ENCODE measurements around the gene TSR1. TPM values are rescaled to one million over a fixed set of nuclear protein-coding genes. Genes with fewer than 3 reads are reported as not detected.

Gene TSR1
- polyA plus RNA-seq, 1 of the 3 experiments (the other 2 are of a cell fraction) = 26.7 TPM

DNA sequence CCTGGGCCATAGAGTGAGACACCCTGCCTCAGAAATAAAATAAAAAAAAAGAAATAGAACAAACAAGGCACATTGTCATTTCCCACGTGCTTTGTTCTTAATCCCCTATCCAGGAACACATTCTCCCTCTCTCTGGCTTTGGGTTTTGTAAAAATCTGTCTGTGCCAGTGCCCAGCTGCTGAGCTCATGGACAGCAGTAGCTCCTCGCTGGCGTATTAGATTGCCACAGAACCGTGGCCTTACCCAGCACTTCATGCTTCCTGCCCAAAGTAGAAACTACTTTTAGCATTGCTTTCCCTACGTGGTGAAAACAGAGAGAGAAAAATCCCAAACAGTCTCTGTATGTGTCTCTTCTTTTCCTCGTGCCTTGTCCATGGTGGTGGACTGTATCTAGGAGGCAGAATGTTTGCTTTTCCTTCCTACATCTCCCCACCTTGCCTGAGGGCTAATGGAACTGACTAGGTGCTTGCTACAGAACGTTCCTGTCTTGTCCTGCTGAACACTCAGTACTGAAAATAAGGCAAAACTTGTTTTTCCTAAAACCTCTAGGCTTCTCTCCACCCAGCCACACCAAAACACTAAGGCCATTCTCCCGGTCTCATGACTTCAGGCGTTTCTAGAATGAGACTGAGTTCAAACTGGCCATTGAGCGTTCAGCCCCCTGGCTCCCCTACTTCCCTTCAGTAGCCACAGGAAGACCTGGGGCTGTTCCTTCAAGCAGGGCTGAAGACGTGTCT, 38.5 kb upstream of the TSR1 start:
- no peaks in the 10 kb centered on the region for H3K79me2 ChIP-seq (ENCODE audit: insufficient read depth)
- H3K9me2 ChIP-seq = no peaks in the 10 kb centered on the region
- no peak overlapping the region for H3K4me2 ChIP-seq
- WGBS (ENCODE audit: low lambda C conversion rate) = 90% methylated on average over 11 of the region's 11 CpGs
- H2AFZ ChIP-seq (ENCODE audit: low read depth) = no peak overlapping the region
- CTCF ChIA-PET = interaction anchor here (0.7 to 26.4 kb wide), 4 partner anchors 8 to 923 kb away, joined by 3 to 654 read pairs (median 6); partner anchors contain the start of gene MNT
- POLR2A ChIA-PET = interaction anchor here (0.5 kb wide), 1 partner anchor 35 kb away, joined by 3 read pairs; no protein-coding TSS in a partner anchor
- H3K9ac ChIP-seq = no peak overlapping the region
- TF ChIP-seq FOSL2 (IDR thresholded peaks at IDR 0.05; ENCODE audit: borderline replicate concordance, low read depth) = no peak
- no peak for TF ChIP-seq POLR2AphosphoS5 (IDR thresholded peaks at IDR 0.05; ENCODE audit: low read depth, low read length)
- H4K20me1 ChIP-seq (ENCODE audit: insufficient read depth) = no peaks in the 10 kb centered on the region
- H3K9me3 ChIP-seq = no peaks in the 10 kb centered on the region
- H3K27me3 ChIP-seq (ENCODE audit: insufficient read depth) = no peaks in the 10 kb centered on the region
- H3F3A ChIP-seq (replicated peaks; ENCODE audit: insufficient read depth) = no peaks in the 10 kb centered on the region
- DNase-seq = no peak
- H3K4me1 ChIP-seq (ENCODE audit: control insufficient read depth in 1 of 2, insufficient read depth in 2 of 2, low read depth in 1 of 2, low read length in 1 of 2) = peaks cover 0 to 9% of the 10 kb centered on the region in 2 experiments; a peak in 1 of 4 replicates
- peaks cover 3 to 72% of the 10 kb centered on the region in 2 experiments for H3K36me3 ChIP-seq (replicated peaks in 1 of 2; ENCODE audit: control insufficient read depth in 1 of 2, insufficient read depth in 2 of 2, low read length in 1 of 2)
- H3K27ac ChIP-seq (ENCODE audit: low read depth in 2 of 2, low read length in 1 of 2) = 0 out of 4 replicates have a peak overlapping the region, but pooled peaks of 1 of the 2 experiments have one; percentile 3
- H3K4me3 ChIP-seq (ENCODE audit: low read depth in 2 of 2, low read length in 1 of 2) = no peak overlapping the region

GRCh38 chr17:2373179-2373578, 36.9 kb upstream of the TSR1 start:
- ChIA-PET POLR2A (no interaction called here), CTCF (interaction anchor here (2.4 to 26.4 kb wide), 2 partner anchors 9 to 36 kb away, joined by 8 to 654 read pairs; partner anchors contain the start of gene MNT)
- H4K20me1 ChIP-seq (ENCODE audit: insufficient read depth) = no peaks in the 10 kb centered on the region

More at GRCh38 chr17:2373179-2373578, 36.9 kb upstream of the TSR1 start:
- no peaks in the 10 kb centered on the region for H3K9me2 ChIP-seq
- H3K27me3 ChIP-seq (ENCODE audit: insufficient read depth) = no peaks in the 10 kb centered on the region
- no peak overlapping the region for H3K27ac ChIP-seq (ENCODE audit: low read depth in 2 of 2, low read length in 1 of 2)
- H3K4me2 ChIP-seq = no peak overlapping the region
- DNase-seq = no peak
- no peak overlapping the region for H2AFZ ChIP-seq (ENCODE audit: low read depth)
- H3F3A ChIP-seq (replicated peaks; ENCODE audit: insufficient read depth) = no peaks in the 10 kb centered on the region
- WGBS (ENCODE audit: low lambda C conversion rate) = 98% methylated on average over 11 of the region's 18 CpGs
- peaks cover 3 to 69% of the 10 kb centered on the region in 2 experiments for H3K36me3 ChIP-seq (replicated peaks in 1 of 2; ENCODE audit: control insufficient read depth in 1 of 2, insufficient read depth in 2 of 2, low read length in 1 of 2)
- TF ChIP-seq TCF12 (IDR thresholded peaks at IDR 0.05) (no peak), EP300 (IDR thresholded peaks at IDR 0.05; ENCODE audit: borderline replicate concordance in 1 of 2, low read depth in 1 of 2, low read length in 1 of 2) (no peak), GABPA (IDR thresholded peaks at IDR 0.05; ENCODE audit: low read depth) (no peak), RCOR1 (IDR thresholded peaks at IDR 0.05; ENCODE audit: low read length) (no peak), NRF1 (IDR thresholded peaks at IDR 0.05; ENCODE audit: low read depth, low read length) (no peak), FOSL2 (IDR thresholded peaks at IDR 0.05; ENCODE audit: borderline replicate concordance, low read depth) (no peak), MXI1 (IDR thresholded peaks at IDR 0.05; ENCODE audit: low read depth, low read length) (no peak), YY1 (IDR thresholded peaks at IDR 0.05; ENCODE audit: low read depth) (no peak), RAD21 (IDR thresholded peaks at IDR 0.05; ENCODE audit: low read length) (no peak), JUND (IDR thresholded peaks at IDR 0.05) (no peak), PBX3 (IDR thresholded peaks at IDR 0.05) (no peak), RXRA (IDR thresholded peaks at IDR 0.05; ENCODE audit: borderline replicate concordance, low read depth) (no peak), POLR2AphosphoS5 (IDR thresholded peaks at IDR 0.05; ENCODE audit: low read depth, low read length) (no peak), EZH2phosphoT487 (IDR thresholded peaks at IDR 0.05; ENCODE audit: borderline replicate concordance, low read depth) (no peak), RFX5 (IDR thresholded peaks at IDR 0.05; ENCODE audit: low read length) (no peak)
- TF ChIP-seq, protein P1, sequence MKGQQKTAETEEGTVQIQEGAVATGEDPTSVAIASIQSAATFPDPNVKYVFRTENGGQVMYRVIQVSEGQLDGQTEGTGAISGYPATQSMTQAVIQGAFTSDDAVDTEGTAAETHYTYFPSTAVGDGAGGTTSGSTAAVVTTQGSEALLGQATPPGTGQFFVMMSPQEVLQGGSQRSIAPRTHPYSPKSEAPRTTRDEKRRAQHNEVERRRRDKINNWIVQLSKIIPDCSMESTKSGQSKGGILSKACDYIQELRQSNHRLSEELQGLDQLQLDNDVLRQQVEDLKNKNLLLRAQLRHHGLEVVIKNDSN (IDR thresholded peaks at IDR 0.05; ENCODE audit: borderline replicate concordance, low read depth) = no peak
- TF ChIP-seq, protein P2, sequence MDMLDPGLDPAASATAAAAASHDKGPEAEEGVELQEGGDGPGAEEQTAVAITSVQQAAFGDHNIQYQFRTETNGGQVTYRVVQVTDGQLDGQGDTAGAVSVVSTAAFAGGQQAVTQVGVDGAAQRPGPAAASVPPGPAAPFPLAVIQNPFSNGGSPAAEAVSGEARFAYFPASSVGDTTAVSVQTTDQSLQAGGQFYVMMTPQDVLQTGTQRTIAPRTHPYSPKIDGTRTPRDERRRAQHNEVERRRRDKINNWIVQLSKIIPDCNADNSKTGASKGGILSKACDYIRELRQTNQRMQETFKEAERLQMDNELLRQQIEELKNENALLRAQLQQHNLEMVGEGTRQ (IDR thresholded peaks at IDR 0.05; ENCODE audit: borderline replicate concordance, low read depth, low read length) = no peak
- no peaks in the 10 kb centered on the region for H3K9me3 ChIP-seq
- H3K4me3 ChIP-seq (ENCODE audit: low read depth in 2 of 2, low read length in 1 of 2) = no peak overlapping the region
- no peaks in the 10 kb centered on the region for H3K79me2 ChIP-seq (ENCODE audit: insufficient read depth)
- no peaks in the 10 kb centered on the region; a peak in 1 of 4 replicates for H3K4me1 ChIP-seq (ENCODE audit: control insufficient read depth in 1 of 2, insufficient read depth in 2 of 2, low read depth in 1 of 2, low read length in 1 of 2)
- no peak overlapping the region for H3K9ac ChIP-seq

All from SK-N-SH (cell line).